GM12878 (cell line): ENCODE measurements around the gene ISLR. TPM values are rescaled to one million over a fixed set of nuclear protein-coding genes. Genes with fewer than 3 reads are reported as not detected.

Experiments
- ATAC-seq: fragments of 200-7000 bp; cut with Tn5 transposase; 3 replicates; pipeline ENCODE4 v1.9.1; 2020; ENCODE audit warnings: mild to moderate bottlenecking, moderate library complexity
- BruUV-seq: library from RNA; stranded (reverse); fragments of 400-500 nt; replicated peaks from 2 replicates; lab custom pipeline; 2021; lab: Mats Ljungman, UMichigan
- CTCF ChIA-PET: fragments of 300-600 bp; sonication (Branson Sonifier 250); formaldehyde crosslinking; extraction: SDS; loops from one replicate; lab custom pipeline; 2021; ENCODE audit warnings: inconsistent platforms; lab: Yijun Ruan, JAX
- POLR2A ChIA-PET: fragments of 350-600 bp; formaldehyde crosslinking; extraction: SDS; loops from one replicate; lab custom pipeline; 2021; ENCODE audit warnings: inconsistent platforms; lab: Charles Lee
- RAD21 ChIA-PET: fragments of 300-600 bp; sonication (Branson Sonifier 250); formaldehyde crosslinking; loops from one replicate; lab custom pipeline; 2023; ENCODE audit warnings: antibody characterized with exemption; ENCODE audit not compliant: unreplicated experiment; lab: Charles Lee
- SMC1A ChIA-PET: fragments of 300-600 bp; sonication (Branson Sonifier 250); formaldehyde crosslinking; loops from one replicate; lab custom pipeline; 2023; ENCODE audit not compliant: unreplicated experiment, uncharacterized antibody; lab: Charles Lee
- DNase-seq: peaks from one replicate; pipeline ENCODE4 v3.0.0-alpha.2; 2011; ENCODE audit warnings: low read depth, low spot score
- FAIRE-seq: peaks from 3 replicates; lab custom pipeline; 2011; peaks lifted over from hg19 to GRCh38; lab: Jason Lieb, UNC
- H2AFZ ChIP-seq: 2 replicates; pipeline ENCODE4 v1.6.0; 2011; ENCODE audit warnings: low read depth, low read length, control low read depth; ENCODE audit not compliant: control insufficient read depth
- H3K27ac ChIP-seq: 2 replicates; pipeline ENCODE4 v1.5.1; 2011; ENCODE audit warnings: control low read depth; ENCODE audit not compliant: control insufficient read depth, insufficient read depth
- H3K27me3 ChIP-seq, 2 experiments: replicated peaks in 1 of 2; 2 replicates each; pipeline versions ENCODE4 v1.6.0 to v1.6.1; 2011; ENCODE audit warnings: low read length in 1 of 2; ENCODE audit not compliant: control insufficient read depth in 2 of 2, insufficient read depth in 2 of 2
- H3K36me3 ChIP-seq, 2 experiments: 2 replicates each; pipeline ENCODE4 v1.5.1; 2011; ENCODE audit warnings: low read length in 1 of 2; ENCODE audit not compliant: control insufficient read depth in 2 of 2, insufficient read depth in 2 of 2
- H3K4me1 ChIP-seq: 2 replicates; pipeline ENCODE4 v1.6.1; 2011; ENCODE audit warnings: mild to moderate bottlenecking, low read length, moderate library complexity, mixed read lengths; ENCODE audit not compliant: control insufficient read depth, insufficient read depth
- H3K4me2 ChIP-seq: 2 replicates; pipeline ENCODE4 v1.6.0; 2011; ENCODE audit warnings: control low read depth; ENCODE audit not compliant: control insufficient read depth, insufficient read depth
- H3K4me3 ChIP-seq: fragments of 200-600 bp; sonication (generic); 2 replicates; pipeline ENCODE4 v1.5.1; 2016
- H3K79me2 ChIP-seq: 2 replicates; pipeline ENCODE4 v1.6.0; 2011; ENCODE audit warnings: low read length; ENCODE audit not compliant: control insufficient read depth, insufficient read depth
- H3K9ac ChIP-seq: 2 replicates; pipeline ENCODE4 v1.8.0; 2011; ENCODE audit warnings: low read length, control low read depth, mixed read lengths; ENCODE audit not compliant: control insufficient read depth, insufficient read depth
- H3K9me3 ChIP-seq: replicated peaks from 3 replicates; pipeline ENCODE4 v1.5.1; 2011; ENCODE audit warnings: mild to moderate bottlenecking, low read length; ENCODE audit not compliant: control insufficient read depth, insufficient read depth
- H4K20me1 ChIP-seq: 2 replicates; pipeline ENCODE4 v1.6.0; 2011; ENCODE audit not compliant: control insufficient read depth, insufficient read depth
- BMI1 ChIP-seq: fragments of 450-650 bp; IDR thresholded peaks from 2 replicates; pipeline ENCODE4 v1.6.1; 2016; ENCODE audit warnings: mild to moderate bottlenecking, moderate library complexity, borderline replicate concordance
- CHD1 ChIP-seq: IDR thresholded peaks from 2 replicates; pipeline ENCODE4 v1.6.1; 2012; ENCODE audit warnings: low read depth, low read length, improper control_type of control experiment
- DPF2 ChIP-seq: fragments of 450-650 bp; IDR thresholded peaks from 2 replicates; pipeline ENCODE4 v1.6.1; 2017; ENCODE audit warnings: mild to moderate bottlenecking
- EED ChIP-seq: sonication (generic); IDR thresholded peaks from 2 replicates; pipeline ENCODE4 v1.6.1; 2016; ENCODE audit warnings: antibody characterized with exemption, low read depth
- HSF1 ChIP-seq: fragments of 150-350 bp; IDR thresholded peaks from 2 replicates; pipeline ENCODE4 v1.6.1; 2014; ENCODE audit warnings: mild to moderate bottlenecking, low read depth, low read length
- NR2C2 ChIP-seq: IDR thresholded peaks from 2 replicates; pipeline ENCODE4 v1.6.1; 2011; ENCODE audit warnings: borderline replicate concordance, low read depth; ENCODE audit not compliant: control insufficient read depth, insufficient read length
- RCOR1 ChIP-seq: conservative IDR thresholded peaks from 2 replicates; pipeline ENCODE4 v1.6.1; 2012; ENCODE audit warnings: low read depth, low read length, improper control_type of control experiment
- SP1 ChIP-seq: IDR thresholded peaks from one replicate; pipeline ENCODE4 v1.6.1; 2011; ENCODE audit warnings: low read depth, low read length
- SPI1 ChIP-seq: IDR thresholded peaks from 2 replicates; pipeline ENCODE4 v1.6.1; 2011; ENCODE audit warnings: low read depth, mild to moderate bottlenecking, low read length, moderate library complexity, borderline replicate concordance; ENCODE audit not compliant: insufficient read depth
- STAT1 ChIP-seq: fragments of 450-650 bp; conservative IDR thresholded peaks from 2 replicates; pipeline ENCODE4 v1.6.1; 2014; ENCODE audit warnings: antibody characterized with exemption, mild to moderate bottlenecking
- TBL1XR1 ChIP-seq: IDR thresholded peaks from 2 replicates; pipeline ENCODE4 v1.6.1; 2012; ENCODE audit warnings: low read depth, low read length, improper control_type of control experiment
- ZBTB40 ChIP-seq: fragments of 450-650 bp; IDR thresholded peaks from 2 replicates; pipeline ENCODE4 v1.6.1; 2016; ENCODE audit warnings: mild to moderate bottlenecking, moderate library complexity, borderline replicate concordance
- ZNF384 ChIP-seq: IDR thresholded peaks from 2 replicates; pipeline ENCODE4 v1.6.1; 2012; ENCODE audit warnings: low read depth, mild to moderate bottlenecking, low read length, improper control_type of control experiment, borderline replicate concordance
- WGBS: methylation state at CpG from one replicate; pipeline ENCODE4 v1.1.6; 2016; ENCODE audit warnings: low lambda C conversion rate; ENCODE audit not compliant: insufficient replicate concordance, insufficient coverage; ENCODE audit errors: missing lambda C conversion rate; 5-methylcytosine and 5-hydroxymethylcytosine counted together
- in situ Hi-C: fragments of 300-500 bp; cut with MboI; formaldehyde crosslinking; loops from 9 replicates; pipeline ENCODE4 v1.14.3; 2018; ENCODE audit warnings: mixed read lengths
- intact Hi-C: fragments of 100-400 bp; cut with micrococcal nuclease; formaldehyde crosslinking; loops from one replicate; pipeline ENCODE4 v1.14.2; 2022; ENCODE audit not compliant: unreplicated experiment
- polyA plus RNA-seq, 11 experiments: library from polyadenylated mRNA; depleted of rRNA in 4 of 11; unstranded in 6 of 11; stranded (reverse) in 5 of 11; fragments of >200 nt; fragmentation: Nextera tagmentation in 4 of 11; fragmentation: Illumina TruSeq in 1 of 11; extraction: Ambion mirVana in 4 of 11; extraction: Trizol in 1 of 11; gene quantifications; 1 replicate in 1 of 11; 2 replicates in 10 of 11; pipeline versions ENCODE4 v1.2.1 to v1.2.3, GENCODE V29; 2011 to 2016; ENCODE audit warnings: inconsistent platforms in 2 of 11, missing spikeins in 2 of 11, low read depth in 1 of 11
- total RNA-seq, 4 experiments: library from RNA; depleted of rRNA in 3 of 4; stranded (reverse); fragments of >200 nt in 3 of 4; fragmentation: Illumina TruSeq in 1 of 4; extraction: Trizol in 1 of 4; gene quantifications; 2 replicates each; pipeline versions ENCODE4 v1.2.1 to v1.2.3, GENCODE V29; 2013 to 2021

ISLR gene
- total and polyA plus RNA-seq, 10 of the 15 experiments (the other 5 are each of a cell fraction or from before 2014, with no cell fraction given), result 0.03 to 1.8 (median 0.54) TPM

GRCh38 chr15:74179101-74179841 lies 5.8 kb downstream of the ISLR start (continued):
- TF ChIP-seq HSF1 (no peak), RCOR1 (no peak), EED (no peak), BMI1 (no peak), TBL1XR1 (no peak)

GRCh38 chr15:74179983-74180880 lies 6.7 kb downstream of the ISLR start:
- H3K79me2 ChIP-seq, result no peaks in the 10 kb centered on the region
- peak; percentile 64 for TF ChIP-seq SPI1
- no peak for TF ChIP-seq CHD1
- TF ChIP-seq STAT1, result no peak
- no peak for TF ChIP-seq NR2C2
- 0 out of 2 replicates have a peak, but pooled peaks have one; percentile 15 for TF ChIP-seq EED
- no peak for TF ChIP-seq DPF2
- no peak for TF ChIP-seq ZBTB40
- TF ChIP-seq SP1, result no peak
- no peak for TF ChIP-seq ZNF384
- POLR2A ChIA-PET, result no interaction called here
- H3K27ac ChIP-seq, result no peak overlapping the region
- no peak for DNase-seq
- WGBS, result 63% methylated on average over 17 of the region's 17 CpGs
- intact Hi-C loops, result no loop called here
- no peak overlapping the region for H3K4me3 ChIP-seq
- no peak for ATAC-seq
- H3K4me1 ChIP-seq, result peaks cover 7% of the 10 kb centered on the region
- no peaks in the 10 kb centered on the region for H3K9me3 ChIP-seq
- H2AFZ ChIP-seq, result no peak overlapping the region
- no peaks in the 10 kb centered on the region for H3K27me3 ChIP-seq
- RAD21 ChIA-PET, result no interaction called here
- no peaks in the 10 kb centered on the region for H3K36me3 ChIP-seq
- H3K4me2 ChIP-seq, result no peak overlapping the region; the same call in 1 of the 2 replicates
- CTCF ChIA-PET, result no interaction called here
- H3K9ac ChIP-seq, result no peak overlapping the region
- in situ Hi-C loops, result no loop called here
- FAIRE-seq, result no peak
- no peaks in the 10 kb centered on the region for H4K20me1 ChIP-seq
- SMC1A ChIA-PET, result no interaction called here
- no TSS peak for BruUV-seq
